ENCODE results near the gene ZFX.
A peak's percentile ranks its signal among the peaks of the same experiment; 100 is the strongest.

Gene ZFX

DNA sequence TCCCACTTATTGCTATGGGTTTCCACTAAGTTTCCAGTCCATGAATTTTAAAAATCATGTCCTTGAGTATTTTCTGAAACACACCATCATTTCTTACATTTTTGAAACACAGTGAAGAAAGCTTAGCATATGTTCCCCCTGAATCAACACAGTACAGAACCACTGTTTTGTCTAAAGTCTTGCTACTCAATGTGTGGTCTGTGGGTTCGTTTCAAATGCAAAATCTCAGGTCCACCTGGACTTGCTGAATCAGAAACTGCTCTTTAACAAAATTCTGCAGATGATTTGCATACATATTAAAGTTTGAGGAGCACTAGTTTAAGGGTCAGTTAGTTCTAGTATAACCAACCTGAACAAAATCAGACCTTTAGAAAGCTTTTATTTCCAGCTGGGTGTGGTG, 103.9 kb downstream of the ZFX start:
- TF ChIP-seq, protein P1, sequence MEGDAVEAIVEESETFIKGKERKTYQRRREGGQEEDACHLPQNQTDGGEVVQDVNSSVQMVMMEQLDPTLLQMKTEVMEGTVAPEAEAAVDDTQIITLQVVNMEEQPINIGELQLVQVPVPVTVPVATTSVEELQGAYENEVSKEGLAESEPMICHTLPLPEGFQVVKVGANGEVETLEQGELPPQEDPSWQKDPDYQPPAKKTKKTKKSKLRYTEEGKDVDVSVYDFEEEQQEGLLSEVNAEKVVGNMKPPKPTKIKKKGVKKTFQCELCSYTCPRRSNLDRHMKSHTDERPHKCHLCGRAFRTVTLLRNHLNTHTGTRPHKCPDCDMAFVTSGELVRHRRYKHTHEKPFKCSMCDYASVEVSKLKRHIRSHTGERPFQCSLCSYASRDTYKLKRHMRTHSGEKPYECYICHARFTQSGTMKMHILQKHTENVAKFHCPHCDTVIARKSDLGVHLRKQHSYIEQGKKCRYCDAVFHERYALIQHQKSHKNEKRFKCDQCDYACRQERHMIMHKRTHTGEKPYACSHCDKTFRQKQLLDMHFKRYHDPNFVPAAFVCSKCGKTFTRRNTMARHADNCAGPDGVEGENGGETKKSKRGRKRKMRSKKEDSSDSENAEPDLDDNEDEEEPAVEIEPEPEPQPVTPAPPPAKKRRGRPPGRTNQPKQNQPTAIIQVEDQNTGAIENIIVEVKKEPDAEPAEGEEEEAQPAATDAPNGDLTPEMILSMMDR (IDR thresholded peaks at IDR 0.05; ENCODE audit: borderline replicate concordance, extremely low read depth, low read length, poor library complexity, severe bottlenecking): no peak
- TF ChIP-seq EZH2 (IDR thresholded peaks at IDR 0.05; ENCODE audit: borderline replicate concordance, low read depth, low read length, severe bottlenecking): no peak
- Histone ChIP-seq H3K4me2 (ENCODE audit: insufficient read depth, low read length) (no peak overlapping the region), H4K20me1 (ENCODE audit: insufficient read depth, low read length) (no peaks in the 10 kb centered on the region), H3K9me3 (ENCODE audit: insufficient read depth, low read length, severe bottlenecking) (no peaks in the 10 kb centered on the region), H3K9ac (ENCODE audit: low read depth, low read length) (no peak overlapping the region), H3K27ac (ENCODE audit: low read length) (no peak overlapping the region), H3K36me3 (ENCODE audit: insufficient read depth, low read length) (no peaks in the 10 kb centered on the region), H2AFZ (ENCODE audit: low read depth, low read length) (no peak overlapping the region), H3K4me3 (ENCODE audit: low read depth in 1 of 2, low read length in 2 of 2) (no peak overlapping the region), H3K4me1 (ENCODE audit: insufficient read depth, low read length) (no peaks in the 10 kb centered on the region), H3K27me3 (ENCODE audit: insufficient read depth, low read length, poor library complexity) (no peaks in the 10 kb centered on the region), H3K79me2 (ENCODE audit: insufficient read depth, low read length) (no peaks in the 10 kb centered on the region)
- DNase-seq: no peak
- no peak for ATAC-seq (ENCODE audit: insufficient read depth, low read depth)

- Histone ChIP-seq H3K27ac (ENCODE audit: low read length) (no peak overlapping the region), H3K9me3 (ENCODE audit: insufficient read depth, low read length, severe bottlenecking) (no peaks in the 10 kb centered on the region), H3K27me3 (ENCODE audit: insufficient read depth, low read length, poor library complexity) (no peaks in the 10 kb centered on the region), H3K4me1 (ENCODE audit: insufficient read depth, low read length) (peaks cover 14% of the 10 kb centered on the region), H2AFZ (ENCODE audit: low read depth, low read length) (no peak overlapping the region), H3K36me3 (ENCODE audit: insufficient read depth, low read length) (no peaks in the 10 kb centered on the region), H3K79me2 (ENCODE audit: insufficient read depth, low read length) (no peaks in the 10 kb centered on the region), H3K4me3 (ENCODE audit: low read depth in 1 of 2, low read length in 2 of 2) (no peak overlapping the region), H3K4me2 (ENCODE audit: insufficient read depth, low read length) (no peak overlapping the region), H3K9ac (ENCODE audit: low read depth, low read length) (no peak overlapping the region), H4K20me1 (ENCODE audit: insufficient read depth, low read length) (no peaks in the 10 kb centered on the region)
- TF ChIP-seq, protein P1 (IDR thresholded peaks at IDR 0.05; ENCODE audit: borderline replicate concordance, extremely low read depth, low read length, poor library complexity, severe bottlenecking): no peak
- TF ChIP-seq EZH2 (IDR thresholded peaks at IDR 0.05; ENCODE audit: borderline replicate concordance, low read depth, low read length, severe bottlenecking): no peak
- no peak for ATAC-seq (ENCODE audit: insufficient read depth, low read depth)
- DNase-seq: no peak
Observed at GRCh38 chrX:24257011-24257410, 107.5 kb downstream of the ZFX start.

- no peak overlapping the region for H3K4me3 ChIP-seq (ENCODE audit: low read depth in 1 of 2, low read length in 2 of 2)
- H3K27me3 ChIP-seq (ENCODE audit: insufficient read depth, low read length, poor library complexity): no peaks in the 10 kb centered on the region
- no peaks in the 10 kb centered on the region for H3K36me3 ChIP-seq (ENCODE audit: insufficient read depth, low read length)
- no peak overlapping the region for H3K9ac ChIP-seq (ENCODE audit: low read depth, low read length)
- no peak overlapping the region for H3K4me2 ChIP-seq (ENCODE audit: insufficient read depth, low read length)
- ATAC-seq (ENCODE audit: insufficient read depth, low read depth) (peak; percentile 60), DNase-seq (peak; percentile 56)
- H2AFZ ChIP-seq (ENCODE audit: low read depth, low read length): no peak overlapping the region
- H3K9me3 ChIP-seq (ENCODE audit: insufficient read depth, low read length, severe bottlenecking): no peaks in the 10 kb centered on the region
- peaks cover 14% of the 10 kb centered on the region for H3K4me1 ChIP-seq (ENCODE audit: insufficient read depth, low read length)
- no peaks in the 10 kb centered on the region for H3K79me2 ChIP-seq (ENCODE audit: insufficient read depth, low read length)
- H4K20me1 ChIP-seq (ENCODE audit: insufficient read depth, low read length): no peaks in the 10 kb centered on the region
- H3K27ac ChIP-seq (ENCODE audit: low read length): no peak overlapping the region
- TF ChIP-seq EZH2 (IDR thresholded peaks at IDR 0.05; ENCODE audit: borderline replicate concordance, low read depth, low read length, severe bottlenecking): no peak
- TF ChIP-seq, protein P1 (IDR thresholded peaks at IDR 0.05; ENCODE audit: borderline replicate concordance, extremely low read depth, low read length, poor library complexity, severe bottlenecking): peak; percentile 68
Observed at GRCh38 chrX:24259544-24260240, 110.2 kb downstream of the ZFX start.
